Tibial nerve (tissue), 4 donors: ENCODE data around the gene AVL9.

Experiments used
- EP300 ChIP-seq, 2 donors: sonication (generic); formaldehyde crosslinking; IDR thresholded peaks; one replicate each; pipeline ENCODE4 v1.6.1; 2017; ENCODE audit warnings: antibody characterized with exemption in 2 of 2, mild to moderate bottlenecking in 1 of 2
- POLR2A ChIP-seq, 2 donors: fragments of 450-650 bp; IDR thresholded peaks; one replicate each; pipeline ENCODE4 v1.6.1; 2017; ENCODE audit warnings: antibody characterized with exemption in 2 of 2, mild to moderate bottlenecking in 2 of 2, moderate library complexity in 2 of 2
- TF ChIP-seq, protein P1 (sequence below), 5 experiments: fragments of 200-600 bp in 3 of 5; fragments of 450-650 bp in 2 of 5; sonication (generic) in 3 of 5; IDR thresholded peaks; one replicate each; pipeline ENCODE4 v1.5.1; 2016 to 2019; ENCODE audit warnings: antibody characterized with exemption in 5 of 5, mild to moderate bottlenecking in 3 of 5, moderate library complexity in 2 of 5

DNA sequence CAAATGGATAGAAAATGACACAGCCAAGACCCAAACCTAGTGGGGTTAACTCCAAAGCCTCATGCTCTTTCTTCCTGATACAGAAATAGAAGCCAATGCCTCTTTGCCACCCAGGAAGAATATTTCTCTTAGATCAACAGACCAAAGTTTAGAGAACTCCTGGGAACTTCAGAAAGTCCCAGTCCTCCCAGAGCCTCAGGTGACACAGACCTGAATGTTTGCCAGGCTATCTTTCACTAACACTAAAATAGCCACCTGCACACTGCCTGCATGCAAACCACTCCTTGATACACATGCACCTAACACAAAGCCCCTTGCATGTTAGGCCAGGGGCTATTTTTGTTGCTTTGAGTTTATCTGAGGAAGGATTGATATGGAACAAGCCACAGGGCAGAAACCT lies 32.8 kb upstream of the AVL9 start:
- TF ChIP-seq, protein P1, sequence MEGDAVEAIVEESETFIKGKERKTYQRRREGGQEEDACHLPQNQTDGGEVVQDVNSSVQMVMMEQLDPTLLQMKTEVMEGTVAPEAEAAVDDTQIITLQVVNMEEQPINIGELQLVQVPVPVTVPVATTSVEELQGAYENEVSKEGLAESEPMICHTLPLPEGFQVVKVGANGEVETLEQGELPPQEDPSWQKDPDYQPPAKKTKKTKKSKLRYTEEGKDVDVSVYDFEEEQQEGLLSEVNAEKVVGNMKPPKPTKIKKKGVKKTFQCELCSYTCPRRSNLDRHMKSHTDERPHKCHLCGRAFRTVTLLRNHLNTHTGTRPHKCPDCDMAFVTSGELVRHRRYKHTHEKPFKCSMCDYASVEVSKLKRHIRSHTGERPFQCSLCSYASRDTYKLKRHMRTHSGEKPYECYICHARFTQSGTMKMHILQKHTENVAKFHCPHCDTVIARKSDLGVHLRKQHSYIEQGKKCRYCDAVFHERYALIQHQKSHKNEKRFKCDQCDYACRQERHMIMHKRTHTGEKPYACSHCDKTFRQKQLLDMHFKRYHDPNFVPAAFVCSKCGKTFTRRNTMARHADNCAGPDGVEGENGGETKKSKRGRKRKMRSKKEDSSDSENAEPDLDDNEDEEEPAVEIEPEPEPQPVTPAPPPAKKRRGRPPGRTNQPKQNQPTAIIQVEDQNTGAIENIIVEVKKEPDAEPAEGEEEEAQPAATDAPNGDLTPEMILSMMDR (IDR thresholded peaks at IDR 0.05) = no peak
- TF ChIP-seq EP300 (IDR thresholded peaks at IDR 0.05) (no peak), POLR2A (IDR thresholded peaks at IDR 0.05) (no peak)
